Mesenchymal stem cell (in vitro differentiated cells and primary cell): ENCODE measurements around the gene OLFML2B.
A peak's percentile ranks its signal among the peaks of the same experiment; 100 is the strongest.

Experiments used
- DNase-seq: peaks from one replicate; pipeline ENCODE4 v3.0.0-alpha.2; 2013
- H2AFZ ChIP-seq: one replicate; pipeline ENCODE4 v1.6.1; 2013; ENCODE audit warnings: low read depth, mild to moderate bottlenecking, control low read depth, inconsistent platforms, low read length, moderate library complexity
- H2AK5ac ChIP-seq: 2 replicates; pipeline ENCODE4 v1.6.1; 2013; ENCODE audit warnings: low read length, moderate library complexity, mild to moderate bottlenecking, inconsistent platforms; ENCODE audit not compliant: severe bottlenecking
- H2BK120ac ChIP-seq: one replicate; pipeline ENCODE4 v1.6.1; 2013; ENCODE audit warnings: low read depth, mild to moderate bottlenecking, inconsistent platforms, low read length, moderate library complexity
- H2BK12ac ChIP-seq, 2 experiments: one replicate each; pipeline ENCODE4 v1.6.1; 2013; ENCODE audit warnings: inconsistent platforms in 2 of 2, low read length in 2 of 2, mild to moderate bottlenecking in 2 of 2, moderate library complexity in 2 of 2, control low read depth in 1 of 2
- H2BK15ac ChIP-seq: one replicate; pipeline ENCODE4 v1.6.1; 2013; ENCODE audit warnings: mild to moderate bottlenecking, low read depth, inconsistent platforms; ENCODE audit not compliant: poor library complexity, severe bottlenecking
- H2BK5ac ChIP-seq: 2 replicates; pipeline ENCODE4 v1.6.1; 2013; ENCODE audit warnings: low read depth, mild to moderate bottlenecking, low read length, control low read depth, inconsistent platforms; ENCODE audit not compliant: poor library complexity, severe bottlenecking
- H3K14ac ChIP-seq, 2 experiments: one replicate each; pipeline ENCODE4 v1.6.1; 2013; ENCODE audit warnings: inconsistent platforms in 2 of 2, low read length in 2 of 2, control low read depth in 1 of 2, mild to moderate bottlenecking in 1 of 2, moderate library complexity in 1 of 2
- H3K18ac ChIP-seq, 2 experiments: one replicate each; pipeline ENCODE4 v1.6.1; 2013; ENCODE audit warnings: inconsistent platforms in 2 of 2, low read length in 2 of 2, control low read depth in 1 of 2, low read depth in 1 of 2, mild to moderate bottlenecking in 1 of 2
- H3K23ac ChIP-seq, 2 experiments: one replicate each; pipeline ENCODE4 v1.6.1; 2013; ENCODE audit warnings: inconsistent platforms in 2 of 2, low read length in 2 of 2, mild to moderate bottlenecking in 2 of 2, moderate library complexity in 2 of 2, control low read depth in 1 of 2
- H3K27ac ChIP-seq: 2 replicates; pipeline ENCODE4 v1.5.1; 2013; ENCODE audit warnings: mild to moderate bottlenecking, moderate library complexity, low read length, control low read depth, inconsistent platforms; ENCODE audit not compliant: poor library complexity, severe bottlenecking
- H3K27me3 ChIP-seq, 2 experiments: 2 replicates each; pipeline versions ENCODE4 v1.6.1 to v1.7.0; 2013; ENCODE audit warnings: low read length in 2 of 2, mild to moderate bottlenecking in 2 of 2, moderate library complexity in 2 of 2, control low read depth in 1 of 2, inconsistent platforms in 1 of 2; ENCODE audit not compliant: control insufficient read depth in 1 of 2, insufficient read depth in 1 of 2
- H3K36me3 ChIP-seq, 2 experiments: 2 replicates each; pipeline versions ENCODE4 v1.6.1 to v1.7.0; 2013; ENCODE audit warnings: low read length in 2 of 2, control low read depth in 1 of 2, inconsistent platforms in 1 of 2, low read depth in 1 of 2, mild to moderate bottlenecking in 1 of 2; ENCODE audit not compliant: insufficient read depth in 2 of 2, control insufficient read depth in 1 of 2
- H3K4ac ChIP-seq, 2 experiments: one replicate each; pipeline ENCODE4 v1.6.1; 2013; ENCODE audit warnings: inconsistent platforms in 2 of 2, low read length in 2 of 2, mild to moderate bottlenecking in 2 of 2, moderate library complexity in 2 of 2, control low read depth in 1 of 2, low read depth in 1 of 2
- H3K4me1 ChIP-seq: 2 replicates; pipeline ENCODE4 v1.6.1; 2013; ENCODE audit warnings: low read depth, low read length, control low read depth; ENCODE audit not compliant: control insufficient read depth, insufficient read depth
- H3K4me2 ChIP-seq: 2 replicates; pipeline ENCODE4 v1.6.1; 2013; ENCODE audit warnings: low read length, mild to moderate bottlenecking, inconsistent platforms; ENCODE audit not compliant: poor library complexity, severe bottlenecking
- H3K4me3 ChIP-seq, 2 experiments: 2 replicates each; pipeline versions ENCODE4 v1.5.1 to v1.7.0; 2013; ENCODE audit warnings: low read length in 2 of 2, mild to moderate bottlenecking in 2 of 2, control low read depth in 1 of 2, low read depth in 1 of 2; ENCODE audit not compliant: insufficient read depth in 1 of 2
- H3K79me1 ChIP-seq: replicated peaks from 2 replicates; pipeline ENCODE4 v1.6.1; 2013; ENCODE audit warnings: mild to moderate bottlenecking, control low read depth, low read length, inconsistent platforms; ENCODE audit not compliant: poor library complexity, severe bottlenecking
- H3K9ac ChIP-seq: 2 replicates; pipeline ENCODE4 v1.7.0; 2013; ENCODE audit warnings: mild to moderate bottlenecking, low read length, moderate library complexity
- H3K9me3 ChIP-seq: 2 replicates; pipeline ENCODE4 v1.7.0; 2013; ENCODE audit warnings: mild to moderate bottlenecking, low read length; ENCODE audit not compliant: control insufficient read depth
- H4K8ac ChIP-seq: one replicate; pipeline ENCODE4 v1.6.1; 2013; ENCODE audit warnings: inconsistent platforms, mild to moderate bottlenecking, low read length, moderate library complexity
- H4K91ac ChIP-seq: one replicate; pipeline ENCODE4 v1.6.1; 2013; ENCODE audit warnings: mild to moderate bottlenecking, low read length, inconsistent platforms
- WGBS: methylation state at CpG from one replicate; pipeline ENCODE4 v1.1.7; 2013; ENCODE audit warnings: mixed read lengths; 5-methylcytosine and 5-hydroxymethylcytosine counted together

The OLFML2B gene

DNA sequence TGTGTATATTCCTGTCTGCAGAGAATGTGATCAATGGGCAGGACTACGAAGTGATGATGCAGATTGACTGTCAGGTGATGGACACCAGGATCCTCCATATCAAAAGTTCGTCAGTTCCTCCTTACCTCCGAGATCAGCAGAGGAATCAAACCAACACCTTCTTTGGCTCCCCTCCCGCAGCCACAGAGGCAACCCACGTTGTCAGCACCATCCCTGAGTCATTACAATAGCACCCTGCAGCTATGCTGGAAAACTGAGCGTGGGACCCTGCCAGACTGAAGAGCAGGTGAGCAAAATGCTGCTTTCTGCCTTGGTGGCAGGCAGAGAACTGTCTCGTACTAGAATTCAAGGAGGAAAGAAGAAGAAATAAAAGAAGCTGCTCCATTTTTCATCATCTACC lies 65.2 kb downstream of the OLFML2B start:
- H3K14ac ChIP-seq = no peak overlapping the region
- no peaks in the 10 kb centered on the region for H3K9me3 ChIP-seq
- no peak overlapping the region for H4K91ac ChIP-seq
- H3K36me3 ChIP-seq = peaks cover 0 to 6% of the 10 kb centered on the region in 2 experiments
- peaks cover 3% of the 10 kb centered on the region for H3K4me1 ChIP-seq
- H2BK12ac ChIP-seq = no peak overlapping the region
- H2BK120ac ChIP-seq = no peak overlapping the region
- no peak overlapping the region for H3K23ac ChIP-seq
- H2AFZ ChIP-seq = no peak overlapping the region
- H3K4me2 ChIP-seq = no peak overlapping the region
- no peak overlapping the region for H3K4ac ChIP-seq
- no peak overlapping the region for H3K18ac ChIP-seq
- H2BK5ac ChIP-seq = no peak overlapping the region
- H2AK5ac ChIP-seq = no peak overlapping the region
- no peak overlapping the region for H4K8ac ChIP-seq
- H3K9ac ChIP-seq = no peak overlapping the region
- 85% methylated on average over 6 of the region's 7 CpGs for WGBS
- H3K4me3 ChIP-seq = no peak overlapping the region
- H2BK15ac ChIP-seq = no peak overlapping the region
- no peaks in the 10 kb centered on the region for H3K27me3 ChIP-seq
- H3K79me1 ChIP-seq = peaks cover 5% of the 10 kb centered on the region
- no peak overlapping the region for H3K27ac ChIP-seq
- DNase-seq = no peak

DNA sequence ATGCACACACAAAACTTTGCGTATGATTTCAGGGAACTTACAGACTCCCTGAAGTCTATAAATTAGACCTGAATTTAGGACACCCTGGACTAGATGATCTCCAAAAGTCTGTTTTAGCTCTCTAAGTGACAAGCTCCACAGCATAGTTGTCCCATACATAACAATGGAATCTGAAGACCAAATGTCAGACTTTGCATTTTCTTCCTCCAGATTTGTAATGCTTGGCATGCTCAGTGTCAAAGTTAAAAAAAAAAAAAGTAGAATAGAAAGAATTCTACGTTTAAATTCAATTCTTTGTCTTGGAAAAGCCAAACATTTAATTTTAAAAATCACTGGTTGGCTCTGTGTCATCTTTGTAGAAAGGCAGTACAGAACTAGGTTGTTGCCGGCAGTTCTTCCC lies 66.7 kb downstream of the OLFML2B start:
- WGBS = 100% methylated on average over 2 of the region's 3 CpGs
- H2AK5ac ChIP-seq = no peak overlapping the region
- no peak for DNase-seq
- H4K8ac ChIP-seq = no peak overlapping the region
- no peaks in the 10 kb centered on the region for H3K9me3 ChIP-seq
- no peak overlapping the region for H2BK12ac ChIP-seq
- no peak overlapping the region for H3K4me2 ChIP-seq
- peaks cover 7% of the 10 kb centered on the region for H3K79me1 ChIP-seq
- H2AFZ ChIP-seq = no peak overlapping the region
- no peak overlapping the region for H2BK120ac ChIP-seq
- no peak overlapping the region for H3K4ac ChIP-seq
- H3K14ac ChIP-seq = no peak overlapping the region
- H2BK5ac ChIP-seq = no peak overlapping the region
- H3K18ac ChIP-seq = no peak overlapping the region
- no peak overlapping the region for H3K23ac ChIP-seq
- H3K4me1 ChIP-seq = peaks cover 3% of the 10 kb centered on the region
- no peaks in the 10 kb centered on the region for H3K27me3 ChIP-seq
- H4K91ac ChIP-seq = no peak overlapping the region
- H3K36me3 ChIP-seq = peaks cover 0 to 6% of the 10 kb centered on the region in 2 experiments
- no peak overlapping the region for H3K27ac ChIP-seq
- no peak overlapping the region for H2BK15ac ChIP-seq
- H3K9ac ChIP-seq = peak overlapping the region; percentile 62
- H3K4me3 ChIP-seq = no peak overlapping the region

DNA sequence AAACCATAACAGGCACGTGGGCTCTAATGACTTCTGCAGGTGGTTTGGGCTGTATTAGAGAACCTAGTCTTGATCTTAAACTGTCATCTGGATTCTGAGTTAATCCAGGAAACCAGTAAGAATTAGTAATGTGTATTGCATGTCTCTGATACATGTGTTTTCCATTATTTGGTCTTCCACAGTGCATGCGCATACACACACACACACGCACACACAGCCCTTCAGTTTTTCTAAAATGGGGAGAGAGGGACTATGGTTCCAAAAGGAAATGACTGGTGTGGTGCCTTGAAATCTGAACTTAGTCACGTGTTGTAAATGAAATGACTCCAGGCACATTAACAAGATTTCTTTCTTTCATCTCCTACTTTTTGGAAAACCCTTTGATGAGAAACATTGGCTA lies 67.6 kb downstream of the OLFML2B start:
- Histone ChIP-seq H3K4me1 (peaks cover 3% of the 10 kb centered on the region), H3K4me3 (no peak overlapping the region), H3K9ac (peak overlapping the region; percentile 62), H2AFZ (no peak overlapping the region), H3K9me3 (no peaks in the 10 kb centered on the region), H3K4me2 (no peak overlapping the region), H2BK15ac (no peak overlapping the region), H4K8ac (no peak overlapping the region), H2AK5ac (no peak overlapping the region), H2BK12ac (no peak overlapping the region), H2BK120ac (no peak overlapping the region), H3K18ac (no peak overlapping the region), H3K27me3 (no peaks in the 10 kb centered on the region), H4K91ac (no peak overlapping the region), H3K23ac (no peak overlapping the region), H3K14ac (no peak overlapping the region), H2BK5ac (no peak overlapping the region), H3K79me1 (peaks cover 8% of the 10 kb centered on the region), H3K4ac (no peak overlapping the region), H3K36me3 (peaks cover 0 to 6% of the 10 kb centered on the region in 2 experiments), H3K27ac (no peak overlapping the region)
- no peak for DNase-seq
- 75% methylated on average over 1 of the region's 4 CpGs for WGBS

DNA sequence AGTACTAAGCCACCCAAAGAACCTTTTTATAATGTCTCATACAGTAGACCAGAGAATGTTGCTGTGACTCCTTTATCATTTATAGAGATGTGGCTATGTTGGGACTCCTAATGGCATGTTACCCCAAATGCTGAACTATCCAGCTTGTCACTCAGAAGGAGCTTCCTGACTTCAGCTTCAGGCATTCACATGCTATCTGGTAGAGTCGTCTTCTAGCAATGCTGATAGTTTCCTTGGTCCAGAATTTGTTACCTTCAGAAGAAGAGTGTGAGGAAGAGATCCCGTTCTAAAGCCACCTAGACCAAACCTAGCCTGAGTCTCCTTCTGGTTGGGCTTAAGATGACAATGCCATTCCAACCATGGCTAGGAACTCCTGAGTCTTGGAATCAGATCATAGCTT lies 68.1 kb downstream of the OLFML2B start:
- Histone ChIP-seq H2BK15ac (no peak overlapping the region), H2AFZ (no peak overlapping the region), H4K8ac (no peak overlapping the region), H3K4me1 (peaks cover 3% of the 10 kb centered on the region), H3K36me3 (peaks cover 0 to 6% of the 10 kb centered on the region in 2 experiments), H2BK120ac (no peak overlapping the region), H3K9ac (no peak overlapping the region), H4K91ac (no peak overlapping the region), H3K27ac (no peak overlapping the region), H3K79me1 (peaks cover 8% of the 10 kb centered on the region), H3K4me2 (no peak overlapping the region), H2BK5ac (no peak overlapping the region), H3K4me3 (no peak overlapping the region), H3K14ac (no peak overlapping the region), H3K18ac (no peak overlapping the region), H3K4ac (no peak overlapping the region), H3K27me3 (no peaks in the 10 kb centered on the region), H2AK5ac (no peak overlapping the region), H2BK12ac (no peak overlapping the region), H3K9me3 (no peaks in the 10 kb centered on the region), H3K23ac (no peak overlapping the region)
- 100% methylated on average over 2 of the region's 2 CpGs for WGBS
- DNase-seq = no peak
